Smooth muscle cell (in vitro differentiated cells): ENCODE measurements around the gene ANP32A. TPM values are rescaled to one million over a fixed set of nuclear protein-coding genes. Genes with fewer than 3 reads are reported as not detected.

Source experiments
- DNase-seq: peaks from one replicate; lab custom pipeline; 2025; ENCODE audit not compliant: unreplicated experiment; lab: John Stamatoyannopoulos, UW
- H2AFZ ChIP-seq: fragments of 200-600 bp; sonication (generic); 2 replicates; pipeline ENCODE4 v1.6.0; 2016; ENCODE audit warnings: antibody characterized with exemption, low read depth, mild to moderate bottlenecking
- H3F3A ChIP-seq: fragments of 200-600 bp; sonication (generic); 2 replicates; pipeline ENCODE4 v1.6.0; 2017; ENCODE audit warnings: antibody characterized with exemption, low read depth
- H3K27ac ChIP-seq: fragments of 200-600 bp; sonication (generic); 2 replicates; pipeline ENCODE4 v1.5.1; 2016; ENCODE audit warnings: low read depth, mild to moderate bottlenecking
- H3K27me3 ChIP-seq: fragments of 200-600 bp; sonication (generic); 2 replicates; pipeline ENCODE4 v1.6.1; 2016; ENCODE audit warnings: low read depth, mild to moderate bottlenecking
- H3K36me3 ChIP-seq: fragments of 200-600 bp; sonication (generic); 2 replicates; pipeline ENCODE4 v1.5.1; 2016; ENCODE audit warnings: low read depth
- H3K4me1 ChIP-seq: fragments of 200-600 bp; sonication (generic); 2 replicates; pipeline ENCODE4 v1.5.1; 2016; ENCODE audit warnings: low read depth
- H3K4me2 ChIP-seq: fragments of 200-600 bp; sonication (generic); 2 replicates; pipeline ENCODE4 v1.6.0; 2016; ENCODE audit warnings: mild to moderate bottlenecking
- H3K4me3 ChIP-seq: fragments of 200-600 bp; sonication (generic); 2 replicates; pipeline ENCODE4 v1.5.1; 2016; ENCODE audit warnings: mild to moderate bottlenecking
- H3K79me2 ChIP-seq: fragments of 200-600 bp; sonication (generic); 2 replicates; pipeline ENCODE4 v1.6.0; 2016; ENCODE audit warnings: low read depth, mild to moderate bottlenecking
- H3K9ac ChIP-seq: fragments of 200-600 bp; sonication (generic); 2 replicates; pipeline ENCODE4 v1.6.0; 2016; ENCODE audit warnings: low read depth
- H3K9me3 ChIP-seq: fragments of 200-600 bp; sonication (generic); replicated peaks from 2 replicates; pipeline ENCODE4 v1.5.1; 2016; ENCODE audit warnings: low read depth
- H4K20me1 ChIP-seq: fragments of 200-600 bp; sonication (generic); 2 replicates; pipeline ENCODE4 v1.6.0; 2016; ENCODE audit warnings: low read depth
- WGBS: methylation state at CpG from one replicate; pipeline ENCODE4 v1.1.7; 2016; ENCODE audit warnings: low lambda C conversion rate; 5-methylcytosine and 5-hydroxymethylcytosine counted together
- polyA plus RNA-seq: library from polyadenylated mRNA; unstranded; fragments of >200 nt; fragmentation: Nextera tagmentation; extraction: Ambion mirVana; gene quantifications from 2 replicates; pipeline ENCODE4 v1.2.1, GENCODE V29; 2016
- total RNA-seq: library from RNA; depleted of rRNA; stranded (reverse); fragments of >200 nt; gene quantifications from 2 replicates; pipeline ENCODE4 v1.2.3, GENCODE V29; 2014
- TF ChIP-seq, protein P1 (sequence below): fragments of 200-600 bp; sonication (generic); IDR thresholded peaks from 2 replicates; pipeline ENCODE4 v1.5.1; 2017; ENCODE audit warnings: borderline replicate concordance, mild to moderate bottlenecking, antibody characterized with exemption; ENCODE audit not compliant: insufficient read depth, poor library complexity, severe bottlenecking

The ANP32A gene
- total and polyA plus RNA-seq, 2 experiments from 2014 or later: 63.1 to 93.7 TPM

DNA sequence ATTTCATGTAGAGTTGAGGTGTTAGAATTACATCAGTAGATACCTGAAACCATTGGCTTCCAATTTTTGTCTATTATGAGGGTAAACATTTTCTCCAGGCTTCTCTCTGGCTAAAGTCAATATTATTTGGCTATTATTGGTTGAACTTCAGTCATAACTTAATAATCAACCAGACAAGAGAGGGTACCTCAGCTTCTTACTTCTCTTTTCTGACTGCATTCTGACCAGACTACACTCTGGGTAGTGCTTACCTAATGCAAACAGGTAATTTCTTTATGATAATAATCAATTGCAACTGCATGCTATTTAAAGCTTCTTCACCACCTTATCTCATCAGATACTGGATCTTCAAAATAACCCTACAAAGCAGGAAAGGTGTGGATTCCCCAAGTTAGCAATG is 85.1 kb downstream of the ANP32A start:
- Histone ChIP-seq H3K4me2 (no peak overlapping the region), H3K9me3 (no peaks in the 10 kb centered on the region), H3K27ac (no peak overlapping the region), H3K36me3 (no peaks in the 10 kb centered on the region), H3K79me2 (no peaks in the 10 kb centered on the region), H4K20me1 (no peaks in the 10 kb centered on the region), H3K27me3 (no peaks in the 10 kb centered on the region), H3K4me3 (no peak overlapping the region), H3F3A (no peaks in the 10 kb centered on the region), H3K4me1 (no peaks in the 10 kb centered on the region), H3K9ac (no peak overlapping the region), H2AFZ (no peak overlapping the region)
- TF ChIP-seq, protein P1, sequence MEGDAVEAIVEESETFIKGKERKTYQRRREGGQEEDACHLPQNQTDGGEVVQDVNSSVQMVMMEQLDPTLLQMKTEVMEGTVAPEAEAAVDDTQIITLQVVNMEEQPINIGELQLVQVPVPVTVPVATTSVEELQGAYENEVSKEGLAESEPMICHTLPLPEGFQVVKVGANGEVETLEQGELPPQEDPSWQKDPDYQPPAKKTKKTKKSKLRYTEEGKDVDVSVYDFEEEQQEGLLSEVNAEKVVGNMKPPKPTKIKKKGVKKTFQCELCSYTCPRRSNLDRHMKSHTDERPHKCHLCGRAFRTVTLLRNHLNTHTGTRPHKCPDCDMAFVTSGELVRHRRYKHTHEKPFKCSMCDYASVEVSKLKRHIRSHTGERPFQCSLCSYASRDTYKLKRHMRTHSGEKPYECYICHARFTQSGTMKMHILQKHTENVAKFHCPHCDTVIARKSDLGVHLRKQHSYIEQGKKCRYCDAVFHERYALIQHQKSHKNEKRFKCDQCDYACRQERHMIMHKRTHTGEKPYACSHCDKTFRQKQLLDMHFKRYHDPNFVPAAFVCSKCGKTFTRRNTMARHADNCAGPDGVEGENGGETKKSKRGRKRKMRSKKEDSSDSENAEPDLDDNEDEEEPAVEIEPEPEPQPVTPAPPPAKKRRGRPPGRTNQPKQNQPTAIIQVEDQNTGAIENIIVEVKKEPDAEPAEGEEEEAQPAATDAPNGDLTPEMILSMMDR: no peak
- no peak for DNase-seq

DNA sequence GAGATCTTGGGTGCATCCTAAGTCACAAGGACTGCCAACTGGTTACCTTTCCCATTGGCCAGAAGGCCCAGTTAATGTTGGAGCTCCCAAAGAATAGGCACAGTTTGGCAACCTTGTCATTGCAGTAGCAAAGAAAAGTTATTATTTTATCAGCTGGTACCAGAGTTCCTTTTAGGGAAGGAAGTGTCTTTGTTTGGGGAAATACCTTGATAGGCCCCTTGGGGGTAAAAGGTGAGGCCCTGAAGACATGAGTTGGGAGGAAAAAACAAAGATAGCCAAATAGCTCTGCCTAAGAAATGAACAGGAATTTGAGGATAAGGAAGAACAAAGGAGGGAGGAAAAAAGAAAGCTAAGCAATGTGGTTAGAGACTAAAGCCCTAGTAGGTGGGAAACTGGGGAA is 85.8 kb downstream of the ANP32A start:
- Histone ChIP-seq H3K27me3 (no peaks in the 10 kb centered on the region), H3K9me3 (no peaks in the 10 kb centered on the region), H3K79me2 (no peaks in the 10 kb centered on the region), H3F3A (no peaks in the 10 kb centered on the region), H3K9ac (no peak overlapping the region), H3K4me1 (no peaks in the 10 kb centered on the region), H3K27ac (no peak overlapping the region), H3K4me3 (no peak overlapping the region), H2AFZ (no peak overlapping the region), H4K20me1 (no peaks in the 10 kb centered on the region), H3K36me3 (no peaks in the 10 kb centered on the region), H3K4me2 (no peak overlapping the region)
- DNase-seq: no peak
- TF ChIP-seq, protein P1: no peak

DNA sequence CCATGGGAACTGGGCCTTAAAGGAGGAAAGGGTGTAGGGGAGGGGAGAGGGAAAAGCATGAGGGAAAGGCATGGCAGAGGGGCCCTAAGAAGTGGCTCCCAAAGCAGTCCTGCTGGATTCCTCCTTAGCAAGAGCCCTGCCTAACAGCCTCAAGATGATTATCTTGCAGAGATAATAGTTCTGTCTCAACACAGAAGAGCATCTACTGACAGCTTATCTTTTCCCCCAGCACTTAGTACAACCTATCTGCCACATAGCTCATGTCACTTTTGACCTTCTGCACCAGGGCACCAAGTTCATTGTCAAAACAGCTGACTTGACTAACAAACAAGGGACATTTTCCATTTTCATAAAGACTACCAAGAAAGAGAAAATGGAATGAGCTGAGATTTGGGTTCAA is 86.3 kb downstream of the ANP32A start:
- no peak overlapping the region for H2AFZ ChIP-seq
- no peaks in the 10 kb centered on the region for H3K79me2 ChIP-seq
- no peak overlapping the region for H3K4me2 ChIP-seq
- H3K27me3 ChIP-seq: no peaks in the 10 kb centered on the region
- H3F3A ChIP-seq: no peaks in the 10 kb centered on the region
- H4K20me1 ChIP-seq: no peaks in the 10 kb centered on the region
- no peaks in the 10 kb centered on the region for H3K36me3 ChIP-seq
- no peaks in the 10 kb centered on the region for H3K4me1 ChIP-seq
- no peak overlapping the region for H3K9ac ChIP-seq
- H3K9me3 ChIP-seq: no peaks in the 10 kb centered on the region
- DNase-seq: no peak
- TF ChIP-seq, protein P1: no peak
- no peak overlapping the region for H3K27ac ChIP-seq
- H3K4me3 ChIP-seq: no peak overlapping the region

DNA sequence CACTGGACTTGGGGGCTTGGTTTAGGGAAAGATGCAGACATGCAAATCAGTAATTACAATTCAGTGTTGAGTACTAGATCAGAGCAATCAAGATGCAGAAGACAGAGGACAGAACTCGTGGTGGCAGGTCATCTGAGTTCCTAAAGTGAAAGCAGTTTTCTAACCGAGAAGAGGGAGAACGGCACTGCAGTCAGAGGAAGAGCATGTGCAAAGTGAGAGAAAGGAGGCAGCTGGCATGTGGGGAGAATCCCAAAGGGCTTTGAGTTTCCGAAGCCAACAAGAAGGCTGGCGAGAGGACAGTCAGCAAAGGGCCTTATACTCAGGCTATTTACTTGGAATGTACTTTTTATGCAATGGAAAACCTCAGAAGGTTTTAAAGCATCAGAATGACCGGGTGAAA is 87.0 kb downstream of the ANP32A start:
- Histone ChIP-seq H3K36me3 (no peaks in the 10 kb centered on the region), H3K4me2 (peak overlapping the region; percentile 27), H4K20me1 (no peaks in the 10 kb centered on the region), H3F3A (no peaks in the 10 kb centered on the region), H3K27me3 (no peaks in the 10 kb centered on the region), H3K9ac (no peak overlapping the region), H3K9me3 (no peaks in the 10 kb centered on the region), H3K79me2 (no peaks in the 10 kb centered on the region), H3K4me3 (no peak overlapping the region), H3K4me1 (no peaks in the 10 kb centered on the region), H2AFZ (no peak overlapping the region), H3K27ac (no peak overlapping the region)
- no peak for DNase-seq
- TF ChIP-seq, protein P1: no peak
- WGBS: 19% methylated on average over 6 of the region's 6 CpGs
